Sigmoid colon (tissue), 4 donors: ENCODE measurements around the gene RAD9A.

ENCODE experiments used
- EP300 ChIP-seq, 4 donors: sonication (generic); formaldehyde crosslinking; IDR thresholded peaks; one replicate each; pipeline ENCODE4 v1.6.1; 2017; ENCODE audit warnings: antibody characterized with exemption in 4 of 4
- POLR2A ChIP-seq, 2 donors: fragments of 450-650 bp; IDR thresholded peaks; one replicate each; pipeline ENCODE4 v1.6.1; 2016; ENCODE audit warnings: antibody characterized with exemption in 2 of 2, mild to moderate bottlenecking in 2 of 2, moderate library complexity in 2 of 2
- POLR2AphosphoS5 ChIP-seq, 4 donors: sonication (generic); formaldehyde crosslinking; IDR thresholded peaks; one replicate each; pipeline ENCODE4 v1.6.1; 2017; ENCODE audit warnings: antibody characterized with exemption in 4 of 4
- TF ChIP-seq, protein P1 (sequence below), 4 experiments: fragments of 450-650 bp in 3 of 4; fragments of 200-600 bp in 1 of 4; IDR thresholded peaks; one replicate each; pipeline ENCODE4 v1.5.1; 2016 to 2019; ENCODE audit warnings: antibody characterized with exemption in 4 of 4, mild to moderate bottlenecking in 3 of 4, moderate library complexity in 2 of 4

DNA sequence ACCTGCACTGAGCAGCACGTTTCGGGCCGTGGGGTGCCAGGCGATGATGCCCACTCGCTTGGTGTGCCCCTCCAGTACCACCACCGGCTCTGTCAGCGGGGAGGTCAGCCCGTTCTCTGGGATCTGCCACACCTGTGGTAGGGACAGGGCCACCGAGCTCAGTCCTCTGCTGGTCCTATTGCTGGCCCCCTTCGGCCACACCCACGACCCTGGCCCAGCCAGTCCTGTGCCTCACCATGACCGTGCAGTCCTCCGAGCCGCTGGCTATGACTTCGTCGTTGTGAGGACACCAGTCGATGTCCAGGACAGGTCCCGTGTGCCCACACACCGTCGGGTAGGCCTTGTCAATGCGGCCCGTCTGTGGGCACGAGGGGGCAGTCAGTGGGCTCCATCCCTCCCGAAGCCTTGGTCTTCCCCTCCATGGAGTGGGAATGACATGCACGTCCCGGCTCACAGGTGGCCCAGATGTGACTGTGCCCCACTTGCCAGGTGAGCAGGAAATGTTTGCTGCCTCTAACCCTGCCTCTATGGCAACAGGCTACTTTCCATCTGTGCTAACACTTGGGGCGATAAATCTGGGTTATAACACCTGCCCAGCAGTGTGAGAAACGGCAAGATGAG is 50.1 kb downstream of the RAD9A start:
- TF ChIP-seq POLR2AphosphoS5 (IDR thresholded peaks at IDR 0.05) (no peak), EP300 (IDR thresholded peaks at IDR 0.05) (no peak), POLR2A (IDR thresholded peaks at IDR 0.05) (no peak)
- TF ChIP-seq, protein P1, sequence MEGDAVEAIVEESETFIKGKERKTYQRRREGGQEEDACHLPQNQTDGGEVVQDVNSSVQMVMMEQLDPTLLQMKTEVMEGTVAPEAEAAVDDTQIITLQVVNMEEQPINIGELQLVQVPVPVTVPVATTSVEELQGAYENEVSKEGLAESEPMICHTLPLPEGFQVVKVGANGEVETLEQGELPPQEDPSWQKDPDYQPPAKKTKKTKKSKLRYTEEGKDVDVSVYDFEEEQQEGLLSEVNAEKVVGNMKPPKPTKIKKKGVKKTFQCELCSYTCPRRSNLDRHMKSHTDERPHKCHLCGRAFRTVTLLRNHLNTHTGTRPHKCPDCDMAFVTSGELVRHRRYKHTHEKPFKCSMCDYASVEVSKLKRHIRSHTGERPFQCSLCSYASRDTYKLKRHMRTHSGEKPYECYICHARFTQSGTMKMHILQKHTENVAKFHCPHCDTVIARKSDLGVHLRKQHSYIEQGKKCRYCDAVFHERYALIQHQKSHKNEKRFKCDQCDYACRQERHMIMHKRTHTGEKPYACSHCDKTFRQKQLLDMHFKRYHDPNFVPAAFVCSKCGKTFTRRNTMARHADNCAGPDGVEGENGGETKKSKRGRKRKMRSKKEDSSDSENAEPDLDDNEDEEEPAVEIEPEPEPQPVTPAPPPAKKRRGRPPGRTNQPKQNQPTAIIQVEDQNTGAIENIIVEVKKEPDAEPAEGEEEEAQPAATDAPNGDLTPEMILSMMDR (IDR thresholded peaks at IDR 0.05) = no peak
